ENCODE measurements around the gene THEM4. TPM values are rescaled to one million over a fixed set of nuclear protein-coding genes. Genes with fewer than 3 reads are reported as not detected.

Gene THEM4
- total and polyA plus RNA-seq, 2 experiments from 2014 or later = 20.2 to 24.8 TPM

DNA sequence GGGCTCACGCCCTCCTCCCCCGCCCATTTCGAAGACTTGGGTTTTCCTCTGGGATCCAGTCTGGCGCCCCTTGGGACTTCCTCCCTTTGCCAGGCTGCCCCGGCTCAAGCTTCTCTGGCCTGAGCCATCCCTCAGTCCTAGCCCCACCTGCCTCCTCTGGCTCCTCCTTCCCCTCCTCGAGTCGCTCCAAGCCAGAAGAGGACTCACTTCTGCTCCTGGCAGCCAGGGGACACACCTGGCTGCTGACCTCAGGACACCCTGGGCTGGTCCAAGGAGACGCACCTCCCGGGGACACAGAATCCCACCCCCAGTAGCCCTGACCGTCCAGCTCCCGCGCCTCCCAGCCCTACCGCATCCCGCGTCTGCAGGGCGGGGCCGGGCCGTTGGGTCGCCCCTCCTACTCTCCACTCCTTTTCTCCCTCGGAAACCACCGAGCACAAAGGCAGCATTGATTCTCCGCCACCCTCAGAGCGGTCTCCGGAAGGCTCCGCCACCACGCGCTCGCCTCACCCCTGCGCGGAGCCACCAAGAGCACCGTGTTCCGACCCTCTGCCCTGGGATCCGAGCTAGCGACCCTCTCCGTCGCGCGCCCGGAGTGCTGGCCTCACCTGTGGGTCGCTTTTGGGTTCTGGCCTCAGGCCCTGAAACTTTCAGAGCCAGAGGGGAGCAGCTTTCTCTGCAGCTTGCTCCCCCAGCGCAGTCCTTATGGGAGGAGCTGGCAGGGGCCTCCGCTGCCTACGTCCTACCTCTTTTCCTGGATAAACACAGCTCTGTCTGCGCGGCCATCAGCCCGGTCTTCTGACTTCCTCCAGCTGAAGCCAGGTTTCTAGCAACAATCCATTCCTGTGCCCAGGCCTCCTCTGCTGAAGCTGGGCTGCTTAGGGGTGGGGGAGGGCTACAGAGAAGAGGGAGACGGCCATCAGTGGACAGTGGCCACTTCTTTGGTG, 69.6 kb downstream of the THEM4 start, which contains the start of gene C2CD4D:
Gene C2CD4D, minus strand, starts transcription at position 364 of the 947 bp plus-strand sequence. CDS start 831 bp downstream, outside the sequence.
- Histone ChIP-seq H3K36me3 (replicated peaks; ENCODE audit: insufficient read depth, low read depth) (no peaks in the 10 kb centered on the region), H3K4me2 (peak within 1 kb of the TSS; percentile 91), H3K9me3 (ENCODE audit: low read depth) (no peaks in the 10 kb centered on the region), H3K79me2 (no peaks in the 10 kb centered on the region), H4K20me1 (ENCODE audit: insufficient read depth, poor library complexity, severe bottlenecking) (no peaks in the 10 kb centered on the region), H3K27ac (peak within 1 kb of the TSS; percentile 94), H3K4me3 (peak within 1 kb of the TSS; percentile 5), H3K27me3 (peaks cover 27% of the 10 kb centered on the region), H3K4me1 (ENCODE audit: insufficient read depth) (peaks cover 13% of the 10 kb centered on the region), H2AFZ (peak within 1 kb of the TSS; percentile 66), H3K9me2 (replicated peaks; ENCODE audit: insufficient read depth) (no peaks in the 10 kb centered on the region)
- peak; percentile 82 for DNase-seq (ENCODE audit: low spot score)
- WGBS (ENCODE audit: low lambda C conversion rate, missing lambda C conversion rate) = 4% methylated on average over 45 of the region's 47 CpGs
- TF ChIP-seq EZH2phosphoT487 (IDR thresholded peaks at IDR 0.05; ENCODE audit: low read depth, severe bottlenecking, unreplicated experiment) = no peak
- TF ChIP-seq, protein P1, sequence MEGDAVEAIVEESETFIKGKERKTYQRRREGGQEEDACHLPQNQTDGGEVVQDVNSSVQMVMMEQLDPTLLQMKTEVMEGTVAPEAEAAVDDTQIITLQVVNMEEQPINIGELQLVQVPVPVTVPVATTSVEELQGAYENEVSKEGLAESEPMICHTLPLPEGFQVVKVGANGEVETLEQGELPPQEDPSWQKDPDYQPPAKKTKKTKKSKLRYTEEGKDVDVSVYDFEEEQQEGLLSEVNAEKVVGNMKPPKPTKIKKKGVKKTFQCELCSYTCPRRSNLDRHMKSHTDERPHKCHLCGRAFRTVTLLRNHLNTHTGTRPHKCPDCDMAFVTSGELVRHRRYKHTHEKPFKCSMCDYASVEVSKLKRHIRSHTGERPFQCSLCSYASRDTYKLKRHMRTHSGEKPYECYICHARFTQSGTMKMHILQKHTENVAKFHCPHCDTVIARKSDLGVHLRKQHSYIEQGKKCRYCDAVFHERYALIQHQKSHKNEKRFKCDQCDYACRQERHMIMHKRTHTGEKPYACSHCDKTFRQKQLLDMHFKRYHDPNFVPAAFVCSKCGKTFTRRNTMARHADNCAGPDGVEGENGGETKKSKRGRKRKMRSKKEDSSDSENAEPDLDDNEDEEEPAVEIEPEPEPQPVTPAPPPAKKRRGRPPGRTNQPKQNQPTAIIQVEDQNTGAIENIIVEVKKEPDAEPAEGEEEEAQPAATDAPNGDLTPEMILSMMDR (IDR thresholded peaks at IDR 0.05; ENCODE audit: poor library complexity) = no peak
- TF ChIP-seq EZH2 (IDR thresholded peaks at IDR 0.05; ENCODE audit: borderline replicate concordance) = no peak

GRCh38 chr1:151839082-151839412, 70.3 kb downstream of the THEM4 start:
- Histone ChIP-seq H3K79me2 (no peaks in the 10 kb centered on the region), H2AFZ (peak overlapping the region; percentile 44), H3K27ac (peak overlapping the region; percentile 94), H4K20me1 (ENCODE audit: insufficient read depth, poor library complexity, severe bottlenecking) (no peaks in the 10 kb centered on the region), H3K4me1 (ENCODE audit: insufficient read depth) (peaks cover 13% of the 10 kb centered on the region), H3K27me3 (peaks cover 27% of the 10 kb centered on the region), H3K4me3 (peak overlapping the region; percentile 5), H3K36me3 (replicated peaks; ENCODE audit: insufficient read depth, low read depth) (no peaks in the 10 kb centered on the region), H3K9me3 (ENCODE audit: low read depth) (no peaks in the 10 kb centered on the region), H3K4me2 (peak overlapping the region; percentile 91), H3K9me2 (replicated peaks; ENCODE audit: insufficient read depth) (no peaks in the 10 kb centered on the region)
- WGBS (ENCODE audit: low lambda C conversion rate, missing lambda C conversion rate) = 12% methylated on average over 16 of the region's 16 CpGs
- DNase-seq (ENCODE audit: low spot score) = no peak
- TF ChIP-seq, protein P1 (IDR thresholded peaks at IDR 0.05; ENCODE audit: poor library complexity) = no peak
- peak; percentile 18 for TF ChIP-seq EZH2phosphoT487 (IDR thresholded peaks at IDR 0.05; ENCODE audit: low read depth, severe bottlenecking, unreplicated experiment)

GRCh38 chr1:151838222-151839081, 70.9 kb downstream of the THEM4 start:
- Histone ChIP-seq H3K9me3 (ENCODE audit: low read depth) (no peaks in the 10 kb centered on the region), H3K4me3 (no peak overlapping the region), H4K20me1 (ENCODE audit: insufficient read depth, poor library complexity, severe bottlenecking) (no peaks in the 10 kb centered on the region), H3K9me2 (replicated peaks; ENCODE audit: insufficient read depth) (no peaks in the 10 kb centered on the region), H3K4me2 (peak overlapping the region; percentile 91), H3K79me2 (no peaks in the 10 kb centered on the region), H3K27ac (no peak overlapping the region), H2AFZ (peak overlapping the region; percentile 71), H3K36me3 (replicated peaks; ENCODE audit: insufficient read depth, low read depth) (no peaks in the 10 kb centered on the region), H3K4me1 (ENCODE audit: insufficient read depth) (peaks cover 13% of the 10 kb centered on the region), H3K27me3 (peaks cover 27% of the 10 kb centered on the region)
- 2% methylated on average over 104 of the region's 117 CpGs for WGBS (ENCODE audit: low lambda C conversion rate, missing lambda C conversion rate)
- peak; percentile 64 for DNase-seq (ENCODE audit: low spot score)
- peak; percentile 78 for TF ChIP-seq EZH2phosphoT487 (IDR thresholded peaks at IDR 0.05; ENCODE audit: low read depth, severe bottlenecking, unreplicated experiment)
- TF ChIP-seq, protein P1 (IDR thresholded peaks at IDR 0.05; ENCODE audit: poor library complexity) = no peak
- peak; percentile 51 for TF ChIP-seq EZH2 (IDR thresholded peaks at IDR 0.05; ENCODE audit: borderline replicate concordance)

Data from hepatocyte (in vitro differentiated cells).